Measurements from ENCODE around the gene CHST8. TPM values are rescaled to one million over a fixed set of nuclear protein-coding genes. Genes with fewer than 3 reads are reported as not detected.

Gene CHST8
- total RNA-seq, 1 experiment from 2014 or later, result 25.7 TPM

DNA sequence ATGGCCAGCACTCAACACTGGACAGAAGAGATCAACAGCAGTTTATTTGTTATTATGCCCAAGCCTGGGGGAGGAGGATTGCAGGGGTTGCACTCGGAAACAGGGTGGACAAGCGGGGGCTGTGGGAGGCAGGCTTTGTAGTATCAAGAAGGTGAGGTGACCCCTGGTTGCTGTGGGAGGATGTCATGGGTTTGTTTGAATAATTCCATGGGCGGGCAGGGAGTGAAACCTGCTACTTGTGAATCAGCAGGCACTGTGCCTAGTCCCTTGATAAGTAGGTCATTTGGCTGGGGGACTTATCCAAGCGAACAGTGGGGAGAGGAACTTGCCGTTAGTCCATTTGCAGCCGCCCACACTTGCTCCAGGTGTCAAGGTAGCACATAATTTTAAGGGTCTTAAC, 90.5 kb downstream of the CHST8 start:
- Histone ChIP-seq H3K27ac (no peak overlapping the region), H3K36me3 (peaks cover 4% of the 10 kb centered on the region), H3K27me3 (no peaks in the 10 kb centered on the region), H3K4me3 (no peak overlapping the region), H3K4me1 (peaks cover 4% of the 10 kb centered on the region; the same call in 1 of the 2 replicates), H3K9me3 (replicated peaks) (peaks cover 10% of the 10 kb centered on the region; the same call in 1 of the 2 replicates)
- DNase-seq, result no peak

- peak; percentile 49 to 59 for DNase-seq
- H3K27ac ChIP-seq, result no peak overlapping the region
- peaks cover 4% of the 10 kb centered on the region; the same call in 1 of the 2 replicates for H3K4me1 ChIP-seq
- H3K4me3 ChIP-seq, result no peak overlapping the region
- H3K27me3 ChIP-seq, result no peaks in the 10 kb centered on the region
- H3K36me3 ChIP-seq, result peaks cover 4% of the 10 kb centered on the region
- H3K9me3 ChIP-seq (replicated peaks), result peaks cover 10% of the 10 kb centered on the region; the same call in 1 of the 2 replicates
Observed at GRCh38 chr19:33713194-33713593, 91.4 kb downstream of the CHST8 start.

GRCh38 chr19:33714149-33714548, 92.4 kb downstream of the CHST8 start:
- no peak for DNase-seq
- peaks cover 4% of the 10 kb centered on the region for H3K36me3 ChIP-seq
- no peaks in the 10 kb centered on the region for H3K27me3 ChIP-seq
- peaks cover 10% of the 10 kb centered on the region; the same call in 1 of the 2 replicates for H3K9me3 ChIP-seq (replicated peaks)
- peaks cover 4% of the 10 kb centered on the region; the same call in 1 of the 2 replicates for H3K4me1 ChIP-seq
- H3K4me3 ChIP-seq, result no peak overlapping the region
- no peak overlapping the region for H3K27ac ChIP-seq

GRCh38 chr19:33715462-33715861, 93.7 kb downstream of the CHST8 start:
- H3K4me3 ChIP-seq, result no peak overlapping the region
- peaks cover 4% of the 10 kb centered on the region; the same call in 1 of the 2 replicates for H3K4me1 ChIP-seq
- H3K9me3 ChIP-seq (replicated peaks), result peaks cover 5% of the 10 kb centered on the region; the same call in 1 of the 2 replicates
- no peak for DNase-seq
- H3K27ac ChIP-seq, result no peak overlapping the region
- H3K36me3 ChIP-seq, result peaks cover 4% of the 10 kb centered on the region
- H3K27me3 ChIP-seq, result no peaks in the 10 kb centered on the region

- H3K27me3 ChIP-seq, result no peaks in the 10 kb centered on the region
Observed at GRCh38 chr19:33717878-33718277, 96.1 kb downstream of the CHST8 start.

DNA sequence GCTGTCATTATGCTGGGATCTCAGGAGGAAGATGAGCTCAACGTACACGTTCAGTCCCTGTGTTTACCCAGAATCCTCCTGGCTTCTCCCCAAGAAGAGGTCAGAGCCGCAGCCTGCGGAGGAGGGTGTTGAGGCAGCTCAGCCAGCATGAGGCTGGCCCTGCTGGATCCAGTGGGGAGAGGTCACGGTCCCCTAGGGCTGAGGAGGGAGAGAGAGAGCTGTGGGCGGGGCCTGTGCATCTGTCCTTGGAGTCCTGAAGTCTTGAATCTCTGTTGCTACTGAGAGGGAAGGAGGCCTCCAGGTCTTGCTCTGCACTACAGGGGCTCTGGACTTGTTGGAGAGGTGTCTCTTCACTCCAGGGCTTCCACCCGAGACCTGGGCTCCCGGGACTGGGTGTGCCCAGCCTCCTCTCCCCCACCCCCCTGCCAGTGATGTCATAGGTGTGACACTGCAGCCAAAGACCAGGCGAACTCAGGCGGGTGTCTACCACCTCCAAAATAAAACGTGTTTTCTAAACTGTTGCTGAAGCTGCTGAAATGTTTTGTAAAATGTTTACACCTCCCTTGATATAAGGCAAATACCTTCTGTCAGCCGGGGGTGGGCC, 97.0 kb downstream of the CHST8 start:
- Histone ChIP-seq H3K4me3 (no peak overlapping the region), H3K27ac (no peak overlapping the region), H3K36me3 (peaks cover 3% of the 10 kb centered on the region), H3K27me3 (no peaks in the 10 kb centered on the region), H3K4me1 (peaks cover 22% of the 10 kb centered on the region), H3K9me3 (replicated peaks) (peaks cover 4% of the 10 kb centered on the region; the same call in 1 of the 2 replicates)
- peak in 1 of 2 experiments; percentile 37 for DNase-seq

More at GRCh38 chr19:33717878-33718277, 96.1 kb downstream of the CHST8 start:
- no peak for DNase-seq
- peaks cover 4% of the 10 kb centered on the region for H3K36me3 ChIP-seq
- H3K4me1 ChIP-seq, result peaks cover 17% of the 10 kb centered on the region
- peaks cover 4% of the 10 kb centered on the region; the same call in 1 of the 2 replicates for H3K9me3 ChIP-seq (replicated peaks)
- no peak overlapping the region for H3K4me3 ChIP-seq
- no peak overlapping the region for H3K27ac ChIP-seq

DNA sequence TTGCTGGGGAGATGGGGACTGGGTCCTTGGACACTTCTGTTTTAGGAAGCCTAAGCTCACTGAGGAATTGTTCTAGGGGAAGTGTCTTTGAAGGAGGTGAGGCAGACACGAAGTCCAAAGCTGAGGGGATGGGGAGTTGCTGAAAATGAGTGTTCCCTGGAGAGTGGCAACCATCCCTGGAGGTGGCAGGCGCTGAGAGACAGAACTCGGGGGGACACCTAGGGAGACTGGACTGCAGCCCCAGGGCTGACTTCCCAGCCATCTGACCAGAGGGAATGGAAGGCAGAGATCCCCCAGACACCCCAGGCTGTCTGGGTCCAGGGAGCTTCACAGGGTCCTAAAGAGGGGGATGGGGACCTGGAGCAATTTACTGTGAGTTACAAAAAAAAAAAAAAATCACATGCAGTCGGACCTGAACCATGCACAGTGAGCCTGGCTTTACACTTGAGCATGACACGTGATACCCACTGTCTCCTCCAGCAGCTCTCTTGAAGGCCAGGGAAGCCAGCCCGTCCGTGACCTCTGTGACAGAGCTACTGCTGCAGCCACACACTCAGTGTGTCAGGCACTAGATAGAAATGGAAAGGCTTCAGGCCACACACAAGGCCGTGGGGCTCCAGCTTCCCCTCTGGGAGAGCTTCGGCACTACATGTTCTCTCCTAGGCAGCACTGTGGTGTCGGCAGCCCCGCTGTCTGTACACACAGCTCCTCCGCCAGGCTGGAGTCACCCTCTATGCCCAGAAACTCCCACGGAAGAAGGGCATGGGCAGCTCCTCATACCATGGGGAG, 97.8 kb downstream of the CHST8 start:
- H3K36me3 ChIP-seq, result no peaks in the 10 kb centered on the region; the same call in 1 of the 2 replicates
- no peak overlapping the region for H3K4me3 ChIP-seq
- H3K9me3 ChIP-seq (replicated peaks), result no peaks in the 10 kb centered on the region
- H3K27me3 ChIP-seq, result no peaks in the 10 kb centered on the region
- peaks cover 30% of the 10 kb centered on the region for H3K4me1 ChIP-seq
- no peak overlapping the region for H3K27ac ChIP-seq
- no peak for DNase-seq

DNA sequence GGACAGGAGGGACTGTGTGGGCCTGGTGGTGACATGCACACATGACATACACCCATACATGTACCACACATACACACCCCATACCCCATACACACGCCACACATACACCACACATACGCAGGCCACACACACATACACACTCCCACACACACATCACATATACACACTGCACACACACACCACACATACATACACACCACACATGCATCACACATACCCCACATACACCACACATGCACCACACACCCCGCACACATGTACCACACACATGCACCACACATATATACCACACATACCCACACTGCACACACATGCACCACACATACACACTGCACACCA, 98.4 kb downstream of the CHST8 start:
- Histone ChIP-seq H3K4me1 (peaks cover 33% of the 10 kb centered on the region), H3K36me3 (no peaks in the 10 kb centered on the region), H3K27ac (no peak overlapping the region), H3K27me3 (no peaks in the 10 kb centered on the region), H3K4me3 (no peak overlapping the region), H3K9me3 (replicated peaks) (no peaks in the 10 kb centered on the region)
- no peak for DNase-seq

DNA sequence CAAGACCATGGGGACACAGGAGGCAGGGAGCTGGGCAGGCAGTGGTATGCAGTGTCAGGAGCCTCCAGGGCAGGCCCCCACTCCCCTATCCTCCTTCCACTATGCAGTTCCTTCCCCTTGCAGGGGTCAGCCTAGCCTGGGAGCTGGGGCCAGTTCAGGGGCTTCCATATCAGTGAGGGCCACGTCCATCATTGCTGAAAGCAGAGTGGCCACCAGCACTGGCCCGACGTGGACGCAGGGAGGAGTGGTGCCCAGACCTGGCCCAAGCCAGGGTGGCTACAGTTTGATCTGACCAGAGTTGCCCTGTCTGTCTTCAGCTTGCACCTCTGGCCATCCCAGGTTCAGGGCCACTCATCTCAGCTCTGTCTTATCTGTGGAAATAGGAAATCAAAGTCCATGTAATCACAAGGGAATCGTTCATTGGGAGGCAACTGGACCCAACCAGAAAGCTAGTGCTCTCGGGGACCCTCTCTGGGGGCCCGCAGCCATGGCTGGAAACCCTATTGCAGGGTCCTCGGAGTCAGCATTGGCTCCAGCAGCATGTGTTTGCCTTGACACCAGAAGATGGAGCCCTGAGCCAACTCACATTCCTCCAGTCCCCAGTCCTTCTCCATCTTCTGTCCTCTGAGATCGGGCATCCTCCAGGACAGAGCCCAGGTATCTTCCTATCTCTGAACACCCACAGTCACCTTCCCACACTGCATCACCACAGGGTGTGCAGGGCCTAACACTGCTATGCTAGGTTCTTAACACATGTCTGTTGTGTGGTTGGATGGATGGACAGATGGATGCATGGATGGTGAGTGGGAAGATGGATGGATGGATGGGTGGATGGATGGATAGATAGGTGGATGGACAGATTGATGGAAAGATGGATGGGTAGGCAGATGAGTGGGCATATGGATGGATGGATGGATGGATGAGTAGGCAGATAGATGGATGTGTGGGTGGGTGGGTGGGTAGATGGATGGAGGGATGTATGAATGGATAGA, 99.2 kb downstream of the CHST8 start:
- DNase-seq, result no peak
- no peaks in the 10 kb centered on the region for H3K9me3 ChIP-seq (replicated peaks)
- peaks cover 42% of the 10 kb centered on the region for H3K4me1 ChIP-seq

DNA sequence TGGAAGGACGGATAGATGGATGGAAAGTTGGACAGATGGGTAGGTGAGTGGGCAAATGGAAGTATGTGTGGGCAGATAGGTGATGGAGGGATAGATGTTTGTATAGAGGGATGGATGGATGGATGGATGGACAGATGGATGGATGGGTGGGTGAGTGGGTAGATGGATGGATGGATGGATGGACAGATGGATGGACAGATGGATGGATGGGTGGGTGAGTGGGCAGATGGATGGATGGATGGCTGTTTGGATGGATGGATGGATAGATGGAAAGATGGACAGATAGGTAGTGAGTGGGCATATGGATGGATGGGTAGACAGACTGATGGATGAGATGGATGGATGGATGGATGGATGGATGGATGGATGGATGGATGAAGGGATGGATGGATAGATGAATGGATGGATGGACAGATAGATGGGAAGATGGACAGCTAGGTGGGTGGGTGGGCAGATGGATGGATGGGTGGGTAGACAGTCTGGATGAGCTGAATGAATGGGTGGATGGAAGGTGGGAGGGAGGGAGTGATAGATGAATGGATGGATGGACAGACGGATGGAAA, 100.1 kb downstream of the CHST8 start:
- DNase-seq, result no peak
- Histone ChIP-seq H3K4me3 (no peak overlapping the region), H3K9me3 (replicated peaks) (no peaks in the 10 kb centered on the region), H3K36me3 (no peaks in the 10 kb centered on the region), H3K4me1 (peaks cover 50% of the 10 kb centered on the region), H3K27ac (peak overlapping the region; percentile 100), H3K27me3 (no peaks in the 10 kb centered on the region)

More for the DNA sequence above, 99.2 kb downstream of the CHST8 start:
- Histone ChIP-seq H3K27ac (no peak overlapping the region), H3K4me3 (no peak overlapping the region), H3K36me3 (no peaks in the 10 kb centered on the region), H3K27me3 (no peaks in the 10 kb centered on the region)

- DNase-seq, result peak; percentile 96 to 99
- H3K4me3 ChIP-seq, result no peak overlapping the region
- no peaks in the 10 kb centered on the region for H3K9me3 ChIP-seq (replicated peaks)
- H3K36me3 ChIP-seq, result no peaks in the 10 kb centered on the region
- H3K4me1 ChIP-seq, result peaks cover 55% of the 10 kb centered on the region
- H3K27ac ChIP-seq, result peak overlapping the region; percentile 100
- H3K27me3 ChIP-seq, result no peaks in the 10 kb centered on the region
Observed at GRCh38 chr19:33722456-33723239, 100.9 kb downstream of the CHST8 start.

DNA sequence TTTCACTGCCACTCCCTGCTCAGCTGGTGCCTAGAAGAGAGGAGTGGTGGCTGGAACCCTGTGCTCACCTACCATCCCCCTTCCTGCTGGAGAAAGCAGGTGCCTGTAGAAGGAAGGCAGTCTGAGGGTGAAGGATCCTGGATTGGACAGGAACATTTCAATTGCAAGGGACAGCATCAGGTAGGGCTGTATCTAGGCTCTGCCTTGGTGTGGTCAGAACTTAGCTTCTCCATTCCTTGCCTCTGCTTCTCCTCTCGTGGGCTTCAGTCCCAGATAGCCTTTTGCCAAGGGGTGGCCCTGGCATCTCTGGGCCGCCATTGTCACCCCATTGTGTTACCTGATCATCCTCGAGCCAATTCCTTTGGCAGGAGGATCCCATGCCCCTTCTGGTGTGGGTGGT, 101.8 kb downstream of the CHST8 start:
- peaks cover 64% of the 10 kb centered on the region for H3K4me1 ChIP-seq
- peak overlapping the region; percentile 100 for H3K27ac ChIP-seq
- no peaks in the 10 kb centered on the region for H3K36me3 ChIP-seq
- H3K9me3 ChIP-seq (replicated peaks), result no peaks in the 10 kb centered on the region
- H3K4me3 ChIP-seq, result no peak overlapping the region
- DNase-seq, result no peak
- H3K27me3 ChIP-seq, result no peaks in the 10 kb centered on the region

DNA sequence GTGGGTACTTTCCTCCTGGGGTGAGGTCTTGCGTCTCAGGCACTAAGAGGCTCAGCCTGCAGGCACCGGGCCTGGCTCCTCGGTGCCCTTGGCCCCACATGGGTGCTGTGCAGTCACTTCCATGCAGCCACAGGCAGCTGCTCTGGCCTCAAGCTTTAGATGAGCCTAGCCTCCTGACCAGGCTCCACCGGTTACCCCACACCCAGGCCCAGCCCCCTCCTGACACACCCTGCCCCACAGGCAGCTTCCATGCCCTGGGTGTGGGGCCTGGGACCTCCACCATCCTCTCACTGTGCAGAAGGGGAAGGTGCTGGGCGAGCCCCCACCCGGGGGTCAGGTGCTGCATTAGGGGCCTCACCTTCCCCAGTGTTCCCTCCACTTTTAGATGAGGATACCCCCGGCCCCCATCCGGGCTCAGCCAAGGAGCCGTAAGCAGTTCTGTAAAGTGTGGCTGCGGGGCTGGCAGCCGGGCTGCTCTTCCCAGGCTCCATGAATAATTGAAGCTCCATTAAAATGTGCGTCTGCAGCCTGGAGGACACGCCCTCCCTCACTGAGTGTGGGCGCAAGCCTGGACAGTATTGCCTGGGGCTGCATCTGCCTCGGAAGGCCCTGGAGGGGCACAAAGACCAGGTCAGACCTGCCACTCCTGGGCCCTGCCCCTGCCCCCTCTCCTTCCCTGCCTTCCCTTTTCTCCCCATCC, 102.4 kb downstream of the CHST8 start:
- H3K4me1 ChIP-seq, result peaks cover 71% of the 10 kb centered on the region
- no peaks in the 10 kb centered on the region for H3K9me3 ChIP-seq (replicated peaks)
- peak overlapping the region; percentile 5 for H3K4me3 ChIP-seq
- no peaks in the 10 kb centered on the region for H3K36me3 ChIP-seq
- H3K27ac ChIP-seq, result peak overlapping the region; percentile 100
- peak; percentile 93 to 94 for DNase-seq
- no peaks in the 10 kb centered on the region for H3K27me3 ChIP-seq

Data from SJCRH30 (cell line).